Psoas muscle (tissue), 8 donors: ENCODE results near the gene CNGA3. TPM values are rescaled to one million over a fixed set of nuclear protein-coding genes. Genes with fewer than 3 reads are reported as not detected.

Source experiments
- ATAC-seq, 4 donors: fragments of 200-7000 bp; cut with Tn5 transposase; one replicate each; pipeline ENCODE4 v1.9.1; 2020; ENCODE audit warnings: moderate library complexity in 3 of 4, mild to moderate bottlenecking in 2 of 4
- DNase-seq, 2 donors: peaks; one replicate each; pipeline ENCODE4 v3.0.0-alpha.2; 2020
- H3K27ac ChIP-seq: fragments of 200-600 bp; one replicate; pipeline ENCODE4 v1.8.0; 2022
- H3K27me3 ChIP-seq, 3 donors: fragments of 200-600 bp in 1 of 3; one replicate each; pipeline versions ENCODE4 v1.6.1 to v1.8.0; 2013 to 2022; ENCODE audit warnings: low read length in 2 of 3, mild to moderate bottlenecking in 2 of 3, moderate library complexity in 1 of 3; ENCODE audit not compliant: insufficient read depth in 3 of 3
- H3K36me3 ChIP-seq, 2 donors: fragments of 200-600 bp in 1 of 2; one replicate each; pipeline versions ENCODE4 v1.6.1 to v1.8.0; 2013 to 2022; ENCODE audit warnings: low read depth in 1 of 2, mild to moderate bottlenecking in 1 of 2, moderate library complexity in 1 of 2; ENCODE audit not compliant: insufficient read depth in 1 of 2
- H3K4me1 ChIP-seq: fragments of 200-600 bp; one replicate; pipeline ENCODE4 v1.8.0; 2022
- H3K4me3 ChIP-seq: fragments of 200-600 bp; one replicate; pipeline ENCODE4 v1.8.0; 2022; ENCODE audit warnings: mild to moderate bottlenecking
- H3K9me3 ChIP-seq: fragments of 200-600 bp; one replicate; pipeline ENCODE4 v1.8.0; 2022
- CTCF ChIP-seq: fragments of 200-600 bp; IDR thresholded peaks from one replicate; pipeline ENCODE4 v1.8.0; 2022; ENCODE audit warnings: antibody characterized with exemption
- WGBS, 3 donors: extraction: QIAGEN DNeasy Blood & Tissue Kit; methylation state at CpG; one replicate each; pipeline versions ENCODE4 v1.1.6 to v1.1.7; 2013; 5-methylcytosine and 5-hydroxymethylcytosine counted together
- intact Hi-C, 2 donors: fragments of 100-400 bp; cut with DNase I; formaldehyde crosslinking; loops; one replicate each; pipeline versions ENCODE4 v1.11.0 to v1.14.2; 2022
- polyA plus RNA-seq, 3 donors: library from polyadenylated mRNA; stranded (reverse); fragments of 200-250 nt; gene quantifications; one replicate each; pipeline ENCODE4 v1.2.3, GENCODE V29; 2013
- total RNA-seq, 4 donors: library from RNA; stranded (reverse); fragmentation: NEBNext Ultra II Directional in 2 of 4; extraction: Animal tissue kit (Norgen Biotek cat#: 25700) in 2 of 4; gene quantifications; one replicate each; pipeline versions ENCODE4 v1.2.1 to v1.2.4, GENCODE V29; 2021 to 2023
- donor health status: healthy with polysubstance abuse.
- donor health status: DM: no; HTN: no; CAD: no; lungs with moderate emphysema.
- donor health status: Bipolar disorder and iron deficiency.
- donor health status: healthy.
- donor health status: DM: yes; HTN: yes; CAD: no.
- donor health status: DM: no; HTN: no; CAD: no.
- donor health status: DM: no; HTN: no; CAD: no.
- donor health status: DM: yes; HTN: yes; CAD: no.

The CNGA3 gene
- total and polyA plus RNA-seq, 7 donors: 0.03 TPM; not detected in 6

GRCh38 chr2:98369710-98370239, 23.5 kb downstream of the CNGA3 start:
- H3K27me3 ChIP-seq: no peaks in the 10 kb centered on the region
- H3K36me3 ChIP-seq: no peaks in the 10 kb centered on the region
- ATAC-seq (no peak), DNase-seq (no peak)
- intact Hi-C loops: loop anchor here in 1 of 2 donors (10.0 kb wide), 1 partner anchor 95 kb away; no protein-coding TSS in a partner anchor
- no peak overlapping the region for H3K27ac ChIP-seq
- no peaks in the 10 kb centered on the region for H3K9me3 ChIP-seq
- no peaks in the 10 kb centered on the region for H3K4me1 ChIP-seq
- no peak overlapping the region for H3K4me3 ChIP-seq
- no peak for TF ChIP-seq CTCF
- WGBS, 3 donors: 88 to 90% (median 89%) methylated on average over 9 of the region's 9 CpGs

- H3K27ac ChIP-seq: no peak overlapping the region
- no peaks in the 10 kb centered on the region for H3K27me3 ChIP-seq
- 67 to 72% (median 67%) methylated on average over 4 of the region's 4 CpGs for WGBS, 3 donors
- TF ChIP-seq CTCF: no peak
- H3K9me3 ChIP-seq: no peaks in the 10 kb centered on the region
- intact Hi-C loops: loop anchor here in 1 of 2 donors (10.0 kb wide), 1 partner anchor 97 kb away; no protein-coding TSS in a partner anchor
- H3K36me3 ChIP-seq: no peaks in the 10 kb centered on the region
- ATAC-seq (no peak), DNase-seq (no peak)
- no peaks in the 10 kb centered on the region for H3K4me1 ChIP-seq
- no peak overlapping the region for H3K4me3 ChIP-seq
These were observed 25.9 kb downstream of the CNGA3 start for GRCh38 chr2:98372121-98372520.

GRCh38 chr2:98372579-98372978, 26.3 kb downstream of the CNGA3 start:
- H3K27ac ChIP-seq: no peak overlapping the region
- DNase-seq (no peak), ATAC-seq (no peak)
- no peaks in the 10 kb centered on the region for H3K4me1 ChIP-seq
- no peaks in the 10 kb centered on the region for H3K9me3 ChIP-seq
- no peak for TF ChIP-seq CTCF
- H3K27me3 ChIP-seq: no peaks in the 10 kb centered on the region
- no peak overlapping the region for H3K4me3 ChIP-seq
- 54 to 61% (median 60%) methylated on average over 5 of the region's 5 CpGs for WGBS, 3 donors
- H3K36me3 ChIP-seq: no peaks in the 10 kb centered on the region
- intact Hi-C loops: loop anchor here in 1 of 2 donors (10.0 kb wide), 1 partner anchor 98 kb away; no protein-coding TSS in a partner anchor

- TF ChIP-seq CTCF: no peak
- intact Hi-C loops: loop anchor here in 1 of 2 donors (10.0 kb wide), 1 partner anchor 99 kb away; no protein-coding TSS in a partner anchor
- no peaks in the 10 kb centered on the region for H3K9me3 ChIP-seq
- no peaks in the 10 kb centered on the region for H3K36me3 ChIP-seq
- no peak for DNase-seq
- H3K4me1 ChIP-seq: no peaks in the 10 kb centered on the region
- H3K4me3 ChIP-seq: no peak overlapping the region
- no peaks in the 10 kb centered on the region for H3K27me3 ChIP-seq
- no peak for ATAC-seq
- H3K27ac ChIP-seq: no peak overlapping the region
- WGBS, 3 donors: 68 to 73% (median 71%) methylated on average over 5 of the region's 5 CpGs
These were observed 28.0 kb downstream of the CNGA3 start for GRCh38 chr2:98374286-98374685.
